Thyroid gland (tissue), 4 donors: ENCODE results near the gene LRP1. TPM values are rescaled to one million over a fixed set of nuclear protein-coding genes. Genes with fewer than 3 reads are reported as not detected.

Source experiments
- DNase-seq, 2 donors: peaks; one replicate each; pipeline ENCODE4 v3.0.0-alpha.2; 2019
- H3K27ac ChIP-seq, 3 donors: fragments of 200-600 bp; sonication (generic); 1 replicate in 2 of 3; 2 replicates in 1 of 3; pipeline ENCODE4 v1.5.1; 2016 to 2019; ENCODE audit warnings: mild to moderate bottlenecking in 1 of 3, moderate library complexity in 1 of 3
- H3K27me3 ChIP-seq: fragments of 200-600 bp; sonication (generic); one replicate; pipeline ENCODE4 v1.5.1; 2019
- H3K36me3 ChIP-seq, 2 donors: fragments of 200-600 bp; sonication (generic); one replicate each; pipeline ENCODE4 v1.5.1; 2016 to 2019
- H3K4me1 ChIP-seq, 2 donors: fragments of 200-600 bp; sonication (generic); one replicate each; pipeline ENCODE4 v1.5.1; 2017 to 2019
- H3K4me3 ChIP-seq, 3 donors: fragments of 200-600 bp; sonication (generic); replicated peaks in 1 of 3; 1 replicate in 2 of 3; 2 replicates in 1 of 3; pipeline ENCODE4 v1.5.1; 2016; ENCODE audit warnings: mild to moderate bottlenecking in 1 of 3
- H3K9me3 ChIP-seq: fragments of 200-600 bp; sonication (generic); one replicate; pipeline ENCODE4 v1.5.1; 2017
- CTCF ChIP-seq, 6 experiments: fragments of 200-600 bp in 3 of 6; fragments of 450-650 bp in 3 of 6; sonication (generic) in 3 of 6; IDR thresholded peaks; one replicate each; pipeline ENCODE4 v1.5.1; 2016 to 2019; ENCODE audit warnings: antibody characterized with exemption in 6 of 6, mild to moderate bottlenecking in 2 of 6, inconsistent platforms in 1 of 6, moderate library complexity in 1 of 6
- POLR2A ChIP-seq, 2 donors: fragments of 450-650 bp; IDR thresholded peaks; one replicate each; pipeline ENCODE4 v1.6.1; 2017; ENCODE audit warnings: antibody characterized with exemption in 2 of 2, mild to moderate bottlenecking in 2 of 2, moderate library complexity in 1 of 2
- WGBS, 2 donors: methylation state at CpG; one replicate each; pipeline ENCODE4 v1.1.5; 2017; 5-methylcytosine and 5-hydroxymethylcytosine counted together
- intact Hi-C: fragments of 100-400 bp; cut with DNase I; formaldehyde crosslinking; loops from one replicate; pipeline ENCODE4 v1.15.1; 2023
- total RNA-seq, 4 donors: library from RNA; depleted of rRNA; stranded (reverse); fragments of >200 nt; gene quantifications; one replicate each; pipeline ENCODE4 v1.2.3, GENCODE V29; 2016

LRP1 gene
- total RNA-seq, 4 donors from 2014 or later, result 98.5 to 161 (median 118) TPM

GRCh38 chr12:57234233-57234570 is 105.9 kb downstream of the LRP1 start:
- Histone ChIP-seq H3K36me3 (peaks cover 23 to 26% of the 10 kb centered on the region in 2 donors), H3K4me3 (no peak overlapping the region), H3K4me1 (peaks cover 10 to 30% of the 10 kb centered on the region in 2 donors), H3K9me3 (no peaks in the 10 kb centered on the region), H3K27ac (no peak overlapping the region), H3K27me3 (no peaks in the 10 kb centered on the region)
- DNase-seq, result no peak
- TF ChIP-seq POLR2A (IDR thresholded peaks at IDR 0.05) (no peak), CTCF (IDR thresholded peaks at IDR 0.05) (no peak)
- intact Hi-C loops, result no loop called here
- 87 to 92% methylated on average over 3 of the region's 3 CpGs for WGBS, 2 donors

- WGBS, 2 donors, result 92 to 93% methylated on average over 10 of the region's 10 CpGs
- H3K27ac ChIP-seq, result peak overlapping the region in 1 of 3 donors; percentile 17
- TF ChIP-seq POLR2A (IDR thresholded peaks at IDR 0.05), result no peak
- no peak for TF ChIP-seq CTCF (IDR thresholded peaks at IDR 0.05)
- no peak for DNase-seq
- intact Hi-C loops, result no loop called here
- peaks cover 23 to 26% of the 10 kb centered on the region in 2 donors for H3K36me3 ChIP-seq
- no peaks in the 10 kb centered on the region for H3K9me3 ChIP-seq
- H3K4me1 ChIP-seq, result peaks cover 10 to 32% of the 10 kb centered on the region in 2 donors
- H3K27me3 ChIP-seq, result no peaks in the 10 kb centered on the region
- H3K4me3 ChIP-seq, result no peak overlapping the region
Measured at GRCh38 chr12:57234571-57235016, 106.3 kb downstream of the LRP1 start.

GRCh38 chr12:57235017-57235727 is 106.9 kb downstream of the LRP1 start:
- Histone ChIP-seq H3K36me3 (peaks cover 23 to 26% of the 10 kb centered on the region in 2 donors), H3K4me3 (no peak overlapping the region), H3K27me3 (peaks cover 5% of the 10 kb centered on the region), H3K9me3 (no peaks in the 10 kb centered on the region), H3K4me1 (peaks cover 11 to 36% of the 10 kb centered on the region in 2 donors), H3K27ac (peak overlapping the region in 1 of 3 donors; percentile 17)
- TF ChIP-seq POLR2A (IDR thresholded peaks at IDR 0.05), result no peak
- TF ChIP-seq CTCF (IDR thresholded peaks at IDR 0.05), result no peak
- DNase-seq, result peak in 1 of 2 donors; percentile 12
- WGBS, 2 donors, result 71 to 83% methylated on average over 20 to 23 of the region's 26 CpGs
- intact Hi-C loops, result no loop called here

- H3K27ac ChIP-seq, result peak overlapping the region in 1 of 3 donors; percentile 2
- peaks cover 23 to 26% of the 10 kb centered on the region in 2 donors for H3K36me3 ChIP-seq
- H3K4me1 ChIP-seq, result peaks cover 11 to 36% of the 10 kb centered on the region in 2 donors
- H3K27me3 ChIP-seq, result peaks cover 8% of the 10 kb centered on the region
- intact Hi-C loops, result no loop called here
- whole genome bisulfite sequencing, 2 donors, result 57 to 58% methylated on average over 8 of the region's 8 CpGs
- H3K9me3 ChIP-seq, result no peaks in the 10 kb centered on the region
- no peak overlapping the region for H3K4me3 ChIP-seq
- TF ChIP-seq CTCF (IDR thresholded peaks at IDR 0.05), result no peak
- no peak for TF ChIP-seq POLR2A (IDR thresholded peaks at IDR 0.05)
- no peak for DNase-seq
Measured at GRCh38 chr12:57235728-57236131, 107.4 kb downstream of the LRP1 start.

GRCh38 chr12:57236201-57236924 is 108.1 kb downstream of the LRP1 start:
- no peak for DNase-seq
- no peak overlapping the region for H3K4me3 ChIP-seq

More at GRCh38 chr12:57236201-57236924, 108.1 kb downstream of the LRP1 start:
- H3K4me1 ChIP-seq, result peaks cover 14 to 36% of the 10 kb centered on the region in 2 donors
- no peak for TF ChIP-seq POLR2A (IDR thresholded peaks at IDR 0.05)
- TF ChIP-seq CTCF (IDR thresholded peaks at IDR 0.05), result no peak
- H3K27ac ChIP-seq, result no peak overlapping the region
- no peaks in the 10 kb centered on the region for H3K9me3 ChIP-seq
- peaks cover 15% of the 10 kb centered on the region for H3K27me3 ChIP-seq
- H3K36me3 ChIP-seq, result peaks cover 23 to 26% of the 10 kb centered on the region in 2 donors
- 18 to 28% methylated on average over 13 to 34 of the region's 40 CpGs for WGBS, 2 donors
- intact Hi-C loops, result no loop called here
